Activated T-helper 17 cell treated with anti-CD3 and anti-CD28 coated beads, Interleukin-2, amount 50 U/mL, for 72 hours (primary cell): ENCODE measurements around the gene CFAP99. TPM values are rescaled to one million over a fixed set of nuclear protein-coding genes. Genes with fewer than 3 reads are reported as not detected.

ENCODE experiments used
- ATAC-seq: fragments of 150-1000 bp; cut with Tn5 transposase; replicated peaks from 2 replicates; pipeline ENCODE4 v1.10.0; 2021; ENCODE audit warnings: mild to moderate bottlenecking, moderate library complexity
- H3K27ac Mint-ChIP-seq: one replicate; pipeline ENCODE4 v1.8.0; 2022; ENCODE audit warnings: mixed read lengths
- H3K27me3 Mint-ChIP-seq: one replicate; pipeline ENCODE4 v1.8.0; 2022; ENCODE audit warnings: mixed read lengths
- H3K36me3 Mint-ChIP-seq: one replicate; pipeline ENCODE4 v1.8.0; 2022; ENCODE audit warnings: low read depth, mild to moderate bottlenecking, mixed read lengths
- H3K4me1 Mint-ChIP-seq: one replicate; pipeline ENCODE4 v1.8.0; 2022; ENCODE audit warnings: mixed read lengths
- H3K4me3 Mint-ChIP-seq: one replicate; pipeline ENCODE4 v1.8.0; 2022; ENCODE audit warnings: mild to moderate bottlenecking, mixed read lengths
- H3K9me3 Mint-ChIP-seq: one replicate; pipeline ENCODE4 v1.8.0; 2022; ENCODE audit warnings: mixed read lengths
- total RNA-seq, 2 donors: library from RNA; stranded (reverse); gene quantifications; one replicate each; pipeline ENCODE4 v1.2.3, GENCODE V29; 2022

The CFAP99 gene
- total RNA-seq, 2 donors from 2014 or later = 0.11 to 0.26 TPM

GRCh38 chr4:2437475-2438215 is 18.9 kb downstream of the CFAP99 start:
- Mint-ChIP-seq H3K4me1 (no peaks in the 10 kb centered on the region), H3K27ac (no peak overlapping the region), H3K27me3 (no peaks in the 10 kb centered on the region), H3K9me3 (no peaks in the 10 kb centered on the region), H3K4me3 (no peak overlapping the region), H3K36me3 (no peaks in the 10 kb centered on the region)
- ATAC-seq = no peak

DNA sequence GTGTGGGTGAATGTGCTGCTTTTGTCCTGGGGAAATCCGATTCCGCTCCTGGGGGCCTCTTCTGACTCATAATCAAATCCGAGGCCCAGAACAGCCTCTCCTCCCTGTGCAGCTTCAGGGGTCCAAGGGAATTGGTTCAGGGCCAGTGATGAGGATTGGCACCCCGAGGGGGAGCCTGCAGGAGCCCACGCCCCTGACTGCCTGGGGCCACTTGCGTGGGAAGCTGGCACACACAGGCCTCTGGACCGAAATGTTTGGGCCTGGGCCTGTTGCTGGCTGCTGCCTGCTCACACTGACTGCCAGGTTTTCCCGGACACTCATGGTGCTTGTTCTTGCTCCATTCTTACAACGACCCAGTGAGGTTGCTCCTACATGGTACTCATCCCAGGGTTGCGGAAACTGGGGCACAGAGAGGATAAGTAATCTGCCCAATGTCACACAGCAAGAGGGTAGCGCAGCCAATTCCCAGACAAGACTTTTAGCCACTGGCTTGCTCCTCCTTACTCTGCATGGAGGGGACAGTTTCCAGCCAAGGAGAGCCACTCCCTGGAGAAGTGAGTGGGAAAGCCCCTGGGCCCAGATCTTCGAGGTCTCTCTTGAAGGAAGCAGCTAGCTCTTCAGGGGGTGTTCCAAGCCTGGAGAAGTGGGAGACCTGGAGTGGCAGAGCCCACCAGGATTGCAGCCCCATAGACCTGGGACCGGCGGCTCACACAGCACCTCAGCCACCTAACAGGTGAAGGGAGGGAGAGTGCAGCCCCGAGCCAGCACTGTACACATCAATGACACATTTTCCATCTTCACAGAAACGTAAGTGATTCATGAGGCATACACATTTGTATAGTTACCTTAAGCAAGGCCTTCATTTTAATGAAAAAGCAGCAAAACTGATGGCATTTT is 20.3 kb downstream of the CFAP99 start:
- Mint-ChIP-seq H3K27me3 (no peaks in the 10 kb centered on the region), H3K9me3 (no peaks in the 10 kb centered on the region), H3K27ac (no peak overlapping the region), H3K36me3 (no peaks in the 10 kb centered on the region), H3K4me3 (no peak overlapping the region), H3K4me1 (no peaks in the 10 kb centered on the region)
- ATAC-seq = no peak

GRCh38 chr4:2441393-2442174 is 22.8 kb downstream of the CFAP99 start:
- Mint-ChIP-seq H3K27me3 (no peaks in the 10 kb centered on the region), H3K9me3 (no peaks in the 10 kb centered on the region), H3K4me1 (no peaks in the 10 kb centered on the region), H3K4me3 (no peak overlapping the region), H3K27ac (peak overlapping the region; percentile 63), H3K36me3 (no peaks in the 10 kb centered on the region)
- ATAC-seq = peak; percentile 96

DNA sequence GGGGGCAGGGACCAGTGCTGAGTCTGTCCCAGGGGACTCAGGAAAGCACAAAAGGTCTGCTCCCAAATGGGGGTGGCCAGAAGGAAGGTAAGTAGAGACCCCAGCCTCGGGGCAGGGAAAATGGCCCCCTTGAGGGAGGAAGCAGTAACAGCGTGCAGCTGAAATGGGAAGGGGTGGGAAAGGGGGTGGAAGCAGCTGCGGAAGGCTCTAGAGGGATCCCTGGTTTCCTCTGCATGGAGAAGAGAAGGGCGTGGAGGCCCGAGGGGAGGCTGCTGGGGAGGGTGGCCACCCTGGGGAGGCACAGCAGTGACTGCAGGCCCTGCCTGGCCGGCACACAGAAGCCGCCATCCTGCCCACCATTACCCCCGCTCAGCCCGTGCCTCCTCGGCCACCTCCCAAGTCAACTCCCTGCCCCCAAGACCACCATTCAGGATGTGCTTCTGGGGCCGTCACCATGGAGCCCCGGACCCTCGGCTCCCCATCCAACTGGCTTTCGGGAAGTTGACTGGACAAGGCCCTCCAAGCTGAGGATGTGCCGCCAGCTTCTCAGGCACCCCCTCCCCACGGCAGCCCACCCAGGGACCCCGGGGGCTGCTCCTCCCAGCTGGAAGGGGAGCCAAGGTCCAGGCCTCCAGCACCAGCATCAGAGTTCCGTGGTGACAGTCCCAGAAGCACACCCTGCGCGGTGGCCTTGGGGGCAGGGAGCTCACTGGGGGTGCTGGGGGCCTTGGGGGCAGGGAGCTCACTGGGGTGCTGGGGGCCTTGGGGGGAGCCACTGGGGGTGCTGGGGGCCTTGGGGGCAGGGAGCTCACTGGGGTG is 23.6 kb downstream of the CFAP99 start:
- Mint-ChIP-seq H3K9me3 (no peaks in the 10 kb centered on the region), H3K27me3 (no peaks in the 10 kb centered on the region), H3K27ac (no peak overlapping the region), H3K4me3 (no peak overlapping the region), H3K36me3 (no peaks in the 10 kb centered on the region), H3K4me1 (no peaks in the 10 kb centered on the region)
- ATAC-seq = no peak

GRCh38 chr4:2443061-2443730 is 24.4 kb downstream of the CFAP99 start:
- no peak for ATAC-seq
- no peaks in the 10 kb centered on the region for H3K4me1 Mint-ChIP-seq
- H3K27me3 Mint-ChIP-seq = no peaks in the 10 kb centered on the region
- no peak overlapping the region for H3K27ac Mint-ChIP-seq
- no peaks in the 10 kb centered on the region for H3K36me3 Mint-ChIP-seq
- no peaks in the 10 kb centered on the region for H3K9me3 Mint-ChIP-seq
- H3K4me3 Mint-ChIP-seq = no peak overlapping the region

DNA sequence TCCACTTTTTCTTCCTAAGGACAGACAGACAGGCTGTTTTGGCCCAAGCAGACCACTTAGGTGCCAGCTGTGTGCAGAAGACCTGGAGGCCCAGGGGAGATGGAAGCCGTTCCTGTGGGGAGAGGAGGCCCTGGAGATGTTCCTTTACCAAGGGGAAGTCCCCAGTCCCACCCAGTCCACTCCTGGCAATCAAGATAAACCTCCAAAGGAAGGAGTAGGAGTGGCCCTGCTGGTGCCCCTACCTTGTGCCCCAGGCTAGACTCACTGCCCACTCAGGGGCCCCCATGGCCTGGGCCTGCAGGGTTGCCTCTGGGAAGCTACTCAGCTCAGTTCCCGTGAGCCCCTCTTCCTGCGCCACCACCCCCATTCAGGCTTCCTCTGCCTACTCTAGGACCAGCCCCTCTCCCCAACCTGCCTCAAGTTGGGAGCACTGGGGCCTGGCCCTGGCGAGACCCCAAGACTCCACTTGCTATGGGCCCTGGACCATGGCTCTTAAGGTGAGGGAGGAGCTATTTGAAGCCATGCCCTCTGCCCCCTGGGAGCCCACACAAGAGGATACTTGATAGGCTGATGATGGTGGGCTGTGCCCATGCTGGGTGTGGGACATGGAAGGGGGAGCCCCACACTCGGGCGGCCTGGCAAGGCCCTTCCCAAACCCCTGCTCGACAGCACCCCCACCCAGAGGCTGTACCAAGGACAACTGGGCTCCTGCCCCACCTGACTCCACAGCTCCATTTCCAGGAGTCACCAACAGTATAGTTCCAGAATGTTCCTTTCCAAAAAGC is 25.4 kb downstream of the CFAP99 start:
- H3K36me3 Mint-ChIP-seq = no peaks in the 10 kb centered on the region
- ATAC-seq = no peak
- H3K27me3 Mint-ChIP-seq = no peaks in the 10 kb centered on the region
- H3K4me1 Mint-ChIP-seq = no peaks in the 10 kb centered on the region
- no peak overlapping the region for H3K27ac Mint-ChIP-seq
- no peaks in the 10 kb centered on the region for H3K9me3 Mint-ChIP-seq
- no peak overlapping the region for H3K4me3 Mint-ChIP-seq

- no peak for ATAC-seq
- H3K9me3 Mint-ChIP-seq = no peaks in the 10 kb centered on the region
- H3K4me3 Mint-ChIP-seq = no peak overlapping the region
- H3K27me3 Mint-ChIP-seq = no peaks in the 10 kb centered on the region
- no peak overlapping the region for H3K27ac Mint-ChIP-seq
- no peaks in the 10 kb centered on the region for H3K4me1 Mint-ChIP-seq
- H3K36me3 Mint-ChIP-seq = no peaks in the 10 kb centered on the region
These were observed 26.4 kb downstream of the CFAP99 start for GRCh38 chr4:2445130-2445529.

- no peak for ATAC-seq
- H3K9me3 Mint-ChIP-seq = no peaks in the 10 kb centered on the region
- no peaks in the 10 kb centered on the region for H3K36me3 Mint-ChIP-seq
- H3K27me3 Mint-ChIP-seq = no peaks in the 10 kb centered on the region
- no peaks in the 10 kb centered on the region for H3K4me1 Mint-ChIP-seq
- no peak overlapping the region for H3K4me3 Mint-ChIP-seq
- H3K27ac Mint-ChIP-seq = no peak overlapping the region
These were observed 26.8 kb downstream of the CFAP99 start for GRCh38 chr4:2445571-2445970.

DNA sequence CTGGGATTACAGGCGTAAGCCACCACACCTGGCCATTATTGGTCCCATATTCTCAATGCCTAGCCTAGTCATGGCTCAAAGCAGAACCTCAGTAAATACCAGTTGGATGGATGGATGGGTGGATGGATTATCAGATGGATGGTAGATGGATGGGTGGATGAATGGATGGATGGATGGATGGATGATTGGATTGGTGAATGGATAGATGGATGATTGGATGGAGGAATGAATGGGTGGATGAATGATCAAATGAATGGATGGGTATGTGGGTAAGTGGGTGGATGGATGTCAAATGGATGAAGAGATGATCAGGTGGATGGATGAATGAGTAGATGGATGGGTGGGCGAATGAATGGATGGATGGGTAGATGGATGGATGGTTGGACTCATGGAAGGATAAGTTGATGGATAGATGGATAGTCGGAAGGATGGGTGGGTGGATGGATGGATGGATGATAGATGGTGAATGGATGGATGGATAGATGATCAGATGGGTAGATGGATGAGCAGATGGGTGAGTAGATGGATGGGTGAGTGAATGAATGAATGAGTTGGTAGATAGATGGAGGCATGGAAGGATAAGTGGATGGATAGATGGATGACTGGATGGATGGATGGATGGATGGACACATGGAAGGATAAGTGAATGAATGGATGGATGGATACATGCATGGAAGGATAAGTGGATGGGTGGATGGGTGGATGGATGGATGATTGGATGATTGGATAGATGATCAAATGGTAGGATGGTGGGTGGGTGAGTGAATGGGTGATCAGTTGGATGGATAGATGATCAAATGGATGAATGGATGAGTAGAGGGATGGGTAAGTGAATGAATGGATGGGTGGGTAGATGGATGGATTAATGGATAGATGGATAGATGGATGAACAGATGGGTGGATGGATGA is 28.2 kb downstream of the CFAP99 start:
- Mint-ChIP-seq H3K9me3 (no peaks in the 10 kb centered on the region), H3K27ac (no peak overlapping the region), H3K4me3 (no peak overlapping the region), H3K4me1 (no peaks in the 10 kb centered on the region), H3K36me3 (no peaks in the 10 kb centered on the region), H3K27me3 (no peaks in the 10 kb centered on the region)
- no peak for ATAC-seq

DNA sequence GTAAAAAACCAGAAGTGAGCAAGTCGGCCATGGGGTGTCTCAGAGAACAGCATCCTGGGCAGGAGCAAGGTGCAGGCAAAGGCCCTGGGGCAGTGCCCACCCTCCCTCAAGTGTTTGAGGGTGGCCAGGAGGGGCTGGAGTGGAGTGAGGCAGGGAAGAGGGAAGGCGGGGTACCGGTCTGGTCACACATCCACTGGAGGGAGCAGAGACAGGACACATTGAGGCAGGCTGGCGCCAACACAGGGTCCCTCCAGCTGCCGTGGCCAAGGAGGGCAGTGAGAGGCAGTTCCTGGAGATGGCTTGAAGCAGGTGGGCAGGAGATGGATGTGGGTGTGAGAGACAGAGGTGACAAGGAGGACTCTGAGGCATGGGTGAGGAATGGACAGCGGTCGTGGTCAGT is 29.8 kb downstream of the CFAP99 start:
- no peak overlapping the region for H3K4me3 Mint-ChIP-seq
- H3K36me3 Mint-ChIP-seq = no peaks in the 10 kb centered on the region
- no peaks in the 10 kb centered on the region for H3K27me3 Mint-ChIP-seq
- no peak overlapping the region for H3K27ac Mint-ChIP-seq
- no peaks in the 10 kb centered on the region for H3K9me3 Mint-ChIP-seq
- no peak for ATAC-seq
- no peaks in the 10 kb centered on the region for H3K4me1 Mint-ChIP-seq

DNA sequence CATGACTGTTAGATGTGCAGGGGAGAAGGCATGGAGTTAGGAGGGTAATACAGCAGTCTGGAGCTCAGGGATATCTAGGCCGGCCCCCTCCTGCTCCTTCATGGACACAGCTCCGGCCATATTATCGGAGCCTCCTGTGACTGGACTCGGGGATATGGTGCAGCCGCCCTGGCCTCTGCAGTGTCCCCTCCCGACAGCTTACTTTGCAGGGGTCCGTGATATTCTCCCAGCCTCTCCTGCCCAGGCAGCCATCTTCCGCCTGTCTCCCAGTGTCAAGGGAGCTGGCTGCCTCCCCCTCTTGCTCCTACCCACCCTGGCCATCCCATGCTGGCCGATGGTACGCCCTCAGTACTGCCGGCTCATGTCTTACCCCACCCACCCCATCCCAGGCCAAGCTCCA is 30.3 kb downstream of the CFAP99 start:
- Mint-ChIP-seq H3K4me1 (no peaks in the 10 kb centered on the region), H3K9me3 (no peaks in the 10 kb centered on the region), H3K36me3 (no peaks in the 10 kb centered on the region), H3K4me3 (no peak overlapping the region), H3K27me3 (no peaks in the 10 kb centered on the region), H3K27ac (no peak overlapping the region)
- ATAC-seq = no peak
